Cerebellar nuclear complex (tissue), 1 donor: ENCODE measurements around the gene C9orf40.

Experiments used
- DNase-seq, 2 experiments: peaks; one replicate each; lab custom pipeline; 2025; lab: John Stamatoyannopoulos, UW

C9orf40 gene

DNA sequence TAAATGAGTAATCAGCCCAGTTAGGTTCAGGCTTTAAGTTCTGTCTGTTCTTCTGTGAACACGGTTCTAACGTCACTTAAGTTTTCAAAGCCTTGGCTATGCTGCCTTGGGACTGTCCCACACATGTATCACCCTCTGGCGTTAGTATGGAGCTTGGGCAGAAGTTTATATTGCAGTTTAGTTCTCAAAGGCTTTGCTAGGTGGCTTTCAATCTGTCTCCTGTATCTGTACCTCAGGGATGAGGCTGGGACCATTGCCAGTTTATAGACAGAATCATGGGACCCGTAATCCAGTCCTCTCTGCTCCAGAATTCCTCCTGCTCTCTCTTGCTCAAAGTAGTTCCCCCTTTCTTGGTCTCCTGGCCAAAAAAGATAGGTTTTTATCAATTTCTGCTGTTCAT, 12.1 kb downstream of the C9orf40 start:
- no peak for DNase-seq

DNA sequence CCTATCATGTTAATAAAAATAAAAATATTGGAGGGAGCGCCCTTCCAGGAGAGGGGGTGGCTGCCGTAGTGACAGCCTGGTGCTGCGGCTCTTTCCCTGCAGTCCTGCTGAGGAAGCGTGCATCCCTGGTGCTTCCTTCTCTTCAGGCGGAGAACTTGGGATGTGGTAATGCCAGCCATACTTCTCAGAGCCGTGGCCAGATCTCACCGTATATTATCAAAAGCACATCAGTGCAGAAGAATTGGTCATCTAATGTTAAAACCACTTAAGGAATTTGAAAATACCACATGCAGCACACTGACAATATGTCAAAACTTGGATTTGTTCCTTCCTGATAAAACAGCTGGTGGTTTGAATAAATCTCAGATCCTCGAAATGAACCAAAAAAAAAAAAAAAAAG, 17.7 kb downstream of the C9orf40 start:
- DNase-seq, result no peak

- DNase-seq, result no peak
Measured at GRCh38 chr9:74921737-74922136, 31.0 kb downstream of the C9orf40 start.

DNA sequence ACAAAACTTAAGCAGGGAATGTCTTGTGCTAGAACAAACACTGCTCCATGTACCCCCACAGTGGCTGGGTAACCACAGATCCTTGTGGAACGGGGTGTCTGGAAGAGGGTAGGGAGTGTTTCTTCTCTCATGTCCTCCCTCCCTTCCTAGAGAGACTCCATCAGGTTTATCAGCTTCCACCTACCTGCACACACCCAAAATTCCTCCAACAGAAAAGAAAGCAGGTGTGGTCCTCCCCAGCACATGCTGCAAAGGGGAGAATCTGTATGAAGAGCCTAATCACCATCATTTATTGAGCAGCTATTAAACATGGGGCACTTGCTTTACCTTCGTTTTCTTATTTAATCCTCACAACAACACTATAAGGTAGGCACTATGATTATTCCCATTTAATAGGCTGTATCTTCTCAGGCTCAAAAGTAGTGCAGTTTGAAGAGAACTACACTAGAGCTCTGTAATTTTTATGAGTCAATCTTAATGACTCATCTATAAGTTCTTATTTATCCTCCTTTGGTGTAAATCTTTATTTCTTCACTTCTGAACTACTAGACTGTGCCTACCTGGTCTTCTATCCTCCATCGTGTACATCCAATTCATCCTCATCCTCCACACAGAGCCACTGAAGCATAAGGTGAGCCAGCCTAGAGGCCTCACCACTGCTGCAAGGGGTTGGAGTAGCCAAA, 31.6 kb downstream of the C9orf40 start:
- DNase-seq, result no peak

DNA sequence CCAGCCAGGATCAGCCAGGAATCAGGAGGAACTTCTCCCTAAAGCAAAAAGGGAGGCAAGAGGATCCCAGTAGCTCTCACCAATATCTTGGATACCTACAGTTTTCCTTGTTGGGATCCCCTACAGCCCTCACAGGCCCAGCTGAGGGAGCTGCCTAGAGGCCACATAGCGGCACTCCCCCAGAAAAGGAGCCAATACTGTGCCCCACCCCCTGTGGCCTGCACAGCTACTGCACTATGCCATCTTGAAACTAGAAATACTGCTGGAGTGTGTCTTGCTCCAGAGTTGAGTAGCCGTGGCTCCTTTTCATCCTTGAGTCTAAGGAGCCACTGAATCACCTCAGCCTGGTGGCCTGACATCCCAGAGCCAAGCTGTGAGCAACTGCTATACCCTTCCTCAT, 42.7 kb downstream of the C9orf40 start:
- DNase-seq, result no peak

- no peak for DNase-seq
Measured at GRCh38 chr9:74908665-74909064, 44.0 kb downstream of the C9orf40 start.

GRCh38 chr9:74907085-74907484, 45.6 kb downstream of the C9orf40 start:
- DNase-seq, result no peak

DNA sequence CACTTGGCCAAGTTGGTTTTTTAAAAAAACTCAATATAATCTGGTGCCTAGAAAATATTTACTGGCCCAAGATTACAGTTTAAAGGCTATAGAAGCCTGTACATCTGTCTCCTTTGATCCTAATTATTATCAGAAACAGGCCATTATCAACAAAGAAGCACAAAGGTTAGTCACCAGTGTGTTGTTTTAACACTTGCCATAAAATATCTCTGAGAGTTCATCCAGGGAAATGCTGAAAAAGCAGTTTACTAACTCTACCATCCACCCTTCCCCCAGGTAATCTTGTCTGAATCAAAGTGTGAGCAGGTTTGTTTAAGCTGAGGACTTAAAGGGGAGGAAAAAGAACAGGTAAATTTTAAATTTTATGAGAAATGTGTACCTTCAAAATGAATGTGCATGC, 51.7 kb downstream of the C9orf40 start:
- DNase-seq, result no peak
